ENCODE data around the gene NAT8L. TPM values are rescaled to one million over a fixed set of nuclear protein-coding genes. Genes with fewer than 3 reads are reported as not detected.

The NAT8L gene
- total RNA-seq, 2 donors from 2014 or later, result 0.22 TPM; not detected in 1

DNA sequence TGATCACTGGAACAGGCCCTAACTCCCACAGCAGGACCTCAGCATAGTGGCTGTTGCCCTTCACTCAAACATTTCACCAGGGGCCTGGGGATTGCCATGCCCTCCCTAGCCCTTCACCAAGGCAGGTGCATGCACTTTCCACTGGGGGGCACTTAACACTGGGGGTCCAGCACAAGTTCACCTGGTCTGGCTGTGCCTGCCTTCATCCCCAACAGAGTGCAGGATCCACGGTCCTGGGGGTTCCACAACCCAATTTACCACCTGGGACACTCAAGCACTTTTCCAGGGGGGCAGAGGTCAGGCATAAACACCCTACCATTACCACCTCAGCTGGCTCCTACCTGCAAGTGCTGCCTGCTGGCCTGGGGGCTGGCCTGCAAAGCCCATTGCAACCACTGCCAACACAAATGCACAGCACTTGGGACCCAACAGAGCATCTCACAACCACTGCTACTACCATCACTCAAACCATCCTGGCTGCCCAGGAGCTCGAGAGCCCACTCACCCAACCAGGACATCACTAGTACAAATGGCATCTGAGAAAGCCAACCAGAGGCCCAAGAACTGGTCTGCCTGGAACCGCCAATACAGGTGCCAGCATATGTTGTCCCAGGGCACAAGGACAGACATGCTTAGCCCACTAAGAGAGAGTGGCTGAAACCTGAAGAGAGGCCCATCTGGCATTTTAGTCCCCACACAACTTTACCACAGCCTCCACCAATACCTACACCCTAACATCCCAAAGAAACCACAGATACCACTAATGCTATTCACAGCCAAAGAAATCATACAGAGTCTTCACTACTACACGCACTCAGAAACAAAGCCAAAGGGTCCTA is 43.1 kb downstream of the NAT8L start:
- Mint-ChIP-seq H3K4me3 (no peak overlapping the region), H3K4me1 (no peaks in the 10 kb centered on the region), H3K9me3 (peaks cover 9% of the 10 kb centered on the region), H3K36me3 (ENCODE audit: low read depth) (no peaks in the 10 kb centered on the region), H3K27ac (no peak overlapping the region), H3K27me3 (peaks cover 3% of the 10 kb centered on the region)
- no peak for ATAC-seq (replicated peaks)

DNA sequence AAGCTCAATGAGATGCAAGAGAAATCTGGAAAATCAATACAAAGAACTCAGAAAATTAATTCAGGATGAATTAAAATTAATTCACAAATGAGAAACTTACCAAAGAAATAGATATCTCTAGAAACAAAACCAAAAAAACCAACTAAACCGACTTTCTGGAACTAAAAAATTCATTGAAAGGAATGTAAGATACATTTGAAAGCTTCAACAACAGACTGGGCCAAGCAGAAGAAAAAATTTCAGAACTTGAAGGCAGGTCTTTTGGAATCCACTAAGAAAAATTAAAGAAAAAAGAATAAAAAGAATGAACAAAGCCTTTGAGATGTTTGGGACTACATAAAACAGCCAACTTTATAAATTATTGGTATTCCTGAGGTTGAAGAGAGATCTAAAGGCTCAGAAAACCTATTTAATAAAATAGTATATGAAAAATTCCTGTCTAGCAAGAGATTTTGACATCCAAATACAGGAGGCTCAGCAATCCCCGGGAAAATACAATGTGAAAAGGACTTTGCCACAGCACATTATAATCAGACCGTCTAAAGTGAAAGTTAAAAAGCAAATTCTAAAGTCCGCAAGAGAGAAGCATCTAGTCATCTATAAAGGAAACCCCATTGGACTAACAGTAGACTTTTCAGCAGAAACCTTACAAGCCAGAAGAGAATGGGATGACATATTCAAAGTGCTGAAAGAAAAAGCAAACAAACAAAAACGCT is 44.2 kb downstream of the NAT8L start:
- Mint-ChIP-seq H3K4me1 (no peaks in the 10 kb centered on the region), H3K27ac (no peak overlapping the region), H3K27me3 (peaks cover 3% of the 10 kb centered on the region), H3K36me3 (ENCODE audit: low read depth) (no peaks in the 10 kb centered on the region), H3K4me3 (no peak overlapping the region), H3K9me3 (peaks cover 9% of the 10 kb centered on the region)
- ATAC-seq (replicated peaks), result no peak

DNA sequence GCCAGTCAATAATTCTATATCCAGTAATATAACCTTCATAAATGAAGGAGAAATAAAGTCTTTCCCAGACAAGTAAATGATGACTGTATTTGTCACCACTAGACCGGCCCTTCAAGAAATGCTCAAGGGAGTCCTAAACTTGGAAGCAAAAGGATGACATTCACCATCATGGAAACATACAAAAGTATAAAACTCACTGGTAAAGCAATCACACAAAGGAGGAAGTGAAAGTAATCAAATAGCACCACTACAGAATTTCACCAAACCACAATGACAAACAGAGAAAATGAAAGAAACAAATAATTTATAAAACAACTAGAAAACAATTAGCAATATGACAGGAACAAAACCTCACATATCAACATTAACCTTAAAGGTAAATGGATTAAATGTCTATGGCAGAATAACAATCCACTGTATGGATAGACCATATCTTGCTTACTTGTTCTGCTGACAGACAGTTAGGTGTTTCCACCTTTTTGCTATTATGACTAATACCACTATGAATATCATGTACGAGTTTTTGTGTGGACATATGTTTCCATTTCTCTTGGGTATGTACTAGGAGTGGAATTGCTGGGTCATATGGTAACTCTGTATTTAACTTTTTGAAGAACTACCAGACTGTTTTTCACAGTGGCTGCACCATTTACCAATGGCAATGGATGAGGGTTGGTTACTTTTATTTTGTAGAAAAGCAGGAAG is 44.9 kb downstream of the NAT8L start:
- Mint-ChIP-seq H3K4me3 (no peak overlapping the region), H3K36me3 (ENCODE audit: low read depth) (no peaks in the 10 kb centered on the region), H3K27me3 (peaks cover 6% of the 10 kb centered on the region), H3K4me1 (no peaks in the 10 kb centered on the region), H3K27ac (no peak overlapping the region), H3K9me3 (peaks cover 9% of the 10 kb centered on the region)
- ATAC-seq (replicated peaks), result no peak

DNA sequence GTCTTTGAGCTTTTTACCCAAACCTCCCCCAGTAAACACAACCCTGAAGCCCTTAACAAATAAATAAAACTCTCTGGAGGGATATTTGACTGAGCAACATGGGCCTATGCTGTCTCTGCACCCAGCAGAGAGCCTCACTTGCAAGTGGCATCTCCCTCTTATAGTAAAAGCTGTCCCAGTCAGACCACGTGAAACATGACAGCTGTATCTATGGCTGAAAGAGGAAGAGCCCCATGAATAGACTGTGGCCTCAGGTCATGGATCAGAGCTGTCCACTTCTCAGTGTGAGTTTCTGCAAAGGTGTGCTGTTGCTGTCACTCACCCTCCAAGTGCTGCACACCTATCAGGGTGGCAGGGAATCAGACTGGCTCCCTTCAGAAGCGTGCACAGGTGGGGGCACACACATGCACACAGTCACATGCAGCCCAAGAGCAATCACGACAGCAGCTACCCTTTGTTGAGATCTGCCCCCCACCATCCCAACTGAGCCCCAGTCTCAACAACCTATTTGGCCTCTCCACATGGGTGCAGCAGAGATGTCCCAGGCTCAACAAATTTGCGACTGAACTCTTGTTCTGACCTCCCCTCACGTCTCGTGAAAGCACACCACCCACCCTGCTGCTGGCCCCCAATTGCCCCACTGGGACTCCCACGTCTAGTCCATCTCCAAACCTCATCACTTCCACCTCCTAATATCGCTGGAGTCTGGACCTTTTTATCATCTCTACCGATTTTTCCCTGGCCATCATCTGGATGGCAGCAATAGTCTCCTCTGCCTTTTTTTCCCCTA is 45.6 kb downstream of the NAT8L start:
- Mint-ChIP-seq H3K36me3 (ENCODE audit: low read depth) (no peaks in the 10 kb centered on the region), H3K27me3 (peaks cover 9% of the 10 kb centered on the region), H3K27ac (no peak overlapping the region), H3K9me3 (peaks cover 9% of the 10 kb centered on the region), H3K4me3 (no peak overlapping the region), H3K4me1 (no peaks in the 10 kb centered on the region)
- no peak for ATAC-seq (replicated peaks)

DNA sequence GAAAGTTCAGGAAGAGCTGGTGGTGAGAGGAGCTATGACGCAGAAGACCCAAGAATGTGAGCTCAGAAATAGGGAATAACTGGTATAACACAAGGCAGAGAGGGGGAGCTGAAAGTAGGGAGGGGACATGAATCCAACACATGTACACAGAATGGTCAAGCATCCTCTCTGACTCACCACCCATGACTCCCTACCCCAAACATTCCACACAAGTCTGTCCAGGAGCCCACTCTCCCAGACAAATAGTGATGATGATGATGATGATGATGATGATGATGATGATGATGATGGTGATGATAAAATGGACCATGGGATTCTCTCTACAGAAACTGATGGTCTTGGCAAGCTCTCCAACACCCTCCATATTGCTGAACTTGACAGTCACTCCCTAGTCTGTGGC is 46.4 kb downstream of the NAT8L start:
- no peaks in the 10 kb centered on the region for H3K4me1 Mint-ChIP-seq
- H3K9me3 Mint-ChIP-seq, result peaks cover 9% of the 10 kb centered on the region
- no peak overlapping the region for H3K27ac Mint-ChIP-seq
- no peaks in the 10 kb centered on the region for H3K36me3 Mint-ChIP-seq (ENCODE audit: low read depth)
- peaks cover 8% of the 10 kb centered on the region for H3K27me3 Mint-ChIP-seq
- no peak for ATAC-seq (replicated peaks)
- H3K4me3 Mint-ChIP-seq, result no peak overlapping the region

DNA sequence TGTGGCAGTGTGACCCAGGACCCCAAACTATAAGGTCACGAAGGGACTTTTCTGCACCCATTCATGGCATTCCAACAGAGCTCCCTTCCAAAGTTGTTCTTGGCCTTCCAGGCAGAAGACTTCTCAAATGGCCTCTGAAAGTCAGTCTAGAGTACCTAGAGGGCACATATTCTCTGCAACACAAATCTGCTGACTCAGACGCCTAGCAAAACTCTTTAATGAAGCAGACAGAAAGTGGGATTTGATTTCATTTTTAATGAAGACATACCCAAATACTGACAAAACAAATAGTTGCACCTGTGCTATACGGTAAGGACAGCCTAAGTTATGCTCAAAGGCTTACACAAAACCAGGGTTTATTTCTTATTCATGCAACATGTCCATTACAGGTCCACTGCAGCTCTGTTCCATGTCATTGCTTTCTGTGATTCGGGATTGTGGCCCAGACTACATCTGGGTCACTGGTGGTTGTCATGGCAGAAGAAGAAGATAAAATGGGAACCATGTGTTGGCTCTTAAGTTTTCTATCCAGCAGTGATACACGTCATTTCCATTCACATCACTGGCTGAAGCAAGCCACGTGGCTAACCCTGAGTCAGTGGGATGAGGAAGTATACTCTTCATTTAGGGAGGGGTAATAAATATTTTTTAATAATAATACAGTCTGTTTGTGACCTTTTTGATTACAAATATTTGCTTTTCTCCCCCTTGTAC is 57.7 kb downstream of the NAT8L start:
- H3K27ac Mint-ChIP-seq, result no peak overlapping the region
- H3K4me1 Mint-ChIP-seq, result peaks cover 2% of the 10 kb centered on the region
- H3K36me3 Mint-ChIP-seq (ENCODE audit: low read depth), result no peaks in the 10 kb centered on the region
- H3K9me3 Mint-ChIP-seq, result no peaks in the 10 kb centered on the region
- no peak for ATAC-seq (replicated peaks)
- H3K4me3 Mint-ChIP-seq, result no peak overlapping the region
- H3K27me3 Mint-ChIP-seq, result no peaks in the 10 kb centered on the region

Other genes starting within 250 kb of the NAT8L start
- 10 to 100 TPM; 21.3 to 71.0 TPM for gene LETM1, start 203.2 kb upstream of the NAT8L start, total RNA-seq
- 100 to 1,000 TPM; 187 to 239 TPM for gene NSD2, start 187.9 kb upstream of the NAT8L start, total RNA-seq
- gene NELFA, start 50.4 kb upstream of the NAT8L start, total RNA-seq, result 10 to 100 TPM; 40.8 to 42.7 TPM
- 10 to 100 TPM; 27.1 to 28.0 TPM for gene HAUS3, start 182.8 kb downstream of the NAT8L start, total RNA-seq
- 1 to 10 TPM; 7.8 to 8.0 TPM for gene POLN, start 182.8 kb downstream of the NAT8L start, total RNA-seq
- gene MXD4, start 202.8 kb downstream of the NAT8L start, total RNA-seq, result 1 to 10 TPM; 6.1 to 7.7 TPM

Measured in activated T-helper 17 cell treated with anti-CD3 and anti-CD28 coated beads, Interleukin-2, amount 50 U/mL, for 72 hours (primary cell).